HG03045 (cell line): ENCODE data around the gene CACNA1C.

Source experiments
- ATAC-seq: cut with Tn5 transposase; IDR thresholded peaks from one replicate; pipeline ENCODE4 v1.9.1; 2021; ENCODE audit warnings: mild to moderate bottlenecking, moderate library complexity; ENCODE audit not compliant: unreplicated experiment

CACNA1C gene

GRCh38 chr12:2492236-2492635 is 439.4 kb downstream of the CACNA1C start:
- ATAC-seq: no peak

DNA sequence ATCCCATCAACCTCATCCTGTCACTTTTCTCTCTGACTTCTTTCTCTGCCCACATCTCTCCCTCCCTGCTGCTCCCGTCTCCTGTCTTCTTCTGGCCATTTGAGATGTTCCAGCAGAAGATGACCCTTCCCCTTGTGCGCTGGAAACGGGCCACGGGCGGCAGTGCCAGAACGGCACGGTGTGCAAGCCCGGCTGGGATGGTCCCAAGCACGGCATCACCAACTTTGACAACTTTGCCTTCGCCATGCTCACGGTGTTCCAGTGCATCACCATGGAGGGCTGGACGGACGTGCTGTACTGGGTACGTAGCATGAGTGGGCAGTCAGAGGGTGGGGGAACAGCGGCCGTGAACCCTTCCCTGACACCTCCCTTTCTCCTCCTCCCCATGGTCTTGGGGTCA is 440.3 kb downstream of the CACNA1C start:
- ATAC-seq: no peak

- ATAC-seq: no peak
These were observed 441.9 kb downstream of the CACNA1C start for GRCh38 chr12:2494486-2495192.

DNA sequence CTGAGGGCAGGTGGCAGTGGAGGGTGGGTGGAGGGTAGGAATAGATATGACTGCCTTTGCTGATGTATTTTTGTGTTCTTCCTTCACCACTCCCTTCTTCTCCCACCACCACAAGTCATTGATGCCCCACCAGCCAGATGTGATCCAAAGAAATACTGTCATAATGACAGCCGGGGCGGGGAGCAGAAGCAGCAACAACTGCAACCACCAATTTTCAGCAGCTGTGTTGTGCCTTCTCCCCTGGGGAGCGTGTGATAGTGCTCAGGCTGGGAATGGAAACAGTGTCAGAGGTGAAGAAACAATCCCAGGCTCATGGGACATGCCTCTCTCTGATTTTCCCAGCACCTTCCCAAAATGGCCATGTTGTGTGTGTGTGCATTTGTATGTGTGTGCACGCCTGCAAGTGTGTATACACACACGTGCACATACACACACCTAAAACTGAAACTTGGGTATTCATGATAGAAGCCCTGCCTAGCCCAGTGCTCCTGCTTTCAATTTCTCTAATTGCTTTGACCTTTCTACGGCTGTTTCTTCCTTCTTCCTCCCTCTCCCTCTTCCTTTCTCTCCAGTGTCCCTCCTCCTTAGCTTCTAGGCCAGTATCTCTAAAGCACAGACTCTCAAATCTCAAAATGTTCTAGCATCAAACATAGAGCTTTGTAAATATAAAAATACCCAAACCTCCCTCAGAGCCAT is 442.8 kb downstream of the CACNA1C start:
- no peak for ATAC-seq

DNA sequence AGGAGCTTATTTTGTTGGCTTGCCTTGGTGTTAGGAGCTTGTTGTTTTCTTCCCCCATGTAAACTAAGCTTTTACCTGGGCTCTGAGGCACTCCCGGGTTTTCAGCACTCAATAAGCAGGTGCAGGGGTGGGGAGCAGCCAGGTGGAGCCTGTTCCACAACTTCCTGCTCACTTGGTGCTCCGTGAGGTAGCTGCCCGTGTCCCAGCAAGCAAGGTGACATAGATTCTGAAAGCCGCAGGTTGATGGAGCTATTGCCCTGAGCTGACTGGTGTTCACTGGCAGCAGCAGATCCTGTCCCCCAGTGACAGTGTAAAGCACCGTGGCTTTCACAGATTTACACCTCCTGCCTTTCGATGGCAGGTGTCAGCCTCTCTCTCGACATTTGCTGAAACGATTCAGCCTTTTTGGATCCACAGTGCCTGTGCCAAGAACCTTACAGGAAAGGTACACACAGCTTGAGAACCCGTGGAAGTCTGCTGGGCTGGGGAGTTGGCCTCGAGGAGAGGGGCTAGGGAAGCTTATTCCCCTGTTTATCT is 446.2 kb downstream of the CACNA1C start:
- no peak for ATAC-seq

- ATAC-seq: no peak
These were observed 448.8 kb downstream of the CACNA1C start for GRCh38 chr12:2501464-2502191.

- ATAC-seq: no peak
These were observed 450.2 kb downstream of the CACNA1C start for GRCh38 chr12:2503036-2503435.

- no peak for ATAC-seq
These were observed 451.0 kb downstream of the CACNA1C start for GRCh38 chr12:2503762-2504161.

DNA sequence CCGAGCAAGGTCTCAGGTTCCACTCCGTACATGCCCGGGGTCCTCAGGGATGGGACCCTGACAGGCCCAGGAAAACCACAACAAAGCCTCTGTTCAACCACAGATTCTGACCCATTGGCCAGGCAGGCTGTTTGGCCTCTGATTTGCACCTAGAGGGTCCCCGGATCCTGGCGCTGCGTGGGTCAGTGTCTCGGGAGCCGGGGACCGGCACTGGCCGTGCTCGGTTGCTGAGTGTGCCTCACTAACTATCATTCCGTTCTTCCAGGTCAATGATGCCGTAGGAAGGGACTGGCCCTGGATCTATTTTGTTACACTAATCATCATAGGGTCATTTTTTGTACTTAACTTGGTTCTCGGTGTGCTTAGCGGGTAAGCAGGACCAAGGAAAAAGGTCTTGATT is 451.8 kb downstream of the CACNA1C start:
- no peak for ATAC-seq

DNA sequence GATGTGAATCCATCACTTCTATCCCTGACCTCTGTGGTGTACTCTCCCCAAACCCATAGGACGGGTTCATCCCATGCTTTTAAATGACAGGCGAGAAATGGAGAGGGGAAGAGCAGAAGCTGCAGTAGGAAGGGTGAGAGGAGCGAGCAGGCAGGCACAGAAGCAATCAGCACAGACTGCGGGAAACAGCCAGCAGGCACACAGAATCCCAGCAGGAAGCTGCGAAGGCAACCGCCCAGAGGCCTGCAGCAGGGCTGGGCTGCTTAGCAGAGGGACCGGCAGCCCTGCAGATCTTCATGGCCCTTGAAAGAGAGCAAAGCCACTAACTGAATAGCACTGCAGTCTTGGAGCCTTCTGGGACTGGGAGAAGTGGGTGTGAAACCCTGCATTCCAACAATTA is 455.0 kb downstream of the CACNA1C start:
- no peak for ATAC-seq

DNA sequence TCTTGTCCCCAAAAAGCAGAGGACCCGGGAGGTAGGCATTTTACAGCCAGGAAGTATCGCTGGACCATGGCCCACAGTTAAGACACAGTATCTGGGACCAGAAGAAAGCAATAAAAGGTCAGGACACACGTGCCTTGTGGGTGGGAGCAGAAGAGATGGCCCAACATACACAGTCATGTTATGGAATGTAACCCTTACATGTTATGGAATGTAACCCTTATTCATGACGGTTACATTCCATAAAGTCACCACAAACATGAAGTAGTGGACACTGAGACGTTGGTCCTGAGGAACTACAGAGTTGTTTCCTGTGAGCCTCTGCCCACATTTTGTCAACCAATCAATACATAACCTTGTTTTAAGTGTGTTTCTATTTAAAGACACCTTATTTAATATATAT is 456.4 kb downstream of the CACNA1C start:
- ATAC-seq: no peak

DNA sequence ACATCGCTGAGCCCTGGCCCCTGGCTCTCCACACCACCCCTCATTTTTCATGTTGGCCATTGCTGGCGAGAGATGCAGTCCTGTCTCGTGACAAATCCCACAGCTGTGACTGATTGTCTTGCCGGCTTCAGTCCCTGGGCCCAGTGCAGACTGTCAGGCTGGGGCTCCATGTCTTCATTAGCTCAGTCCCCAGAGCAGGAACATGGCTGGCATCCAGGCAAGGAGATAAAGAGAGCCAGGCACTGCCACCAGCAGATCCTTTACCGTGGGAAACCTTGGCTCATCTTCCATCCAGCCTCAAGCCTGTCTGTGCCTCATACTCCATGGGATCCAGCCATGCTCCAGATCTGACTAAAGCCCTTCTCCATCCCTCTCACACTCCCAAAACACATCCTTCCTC is 457.3 kb downstream of the CACNA1C start:
- ATAC-seq: no peak

GRCh38 chr12:2513141-2514037 is 460.6 kb downstream of the CACNA1C start:
- ATAC-seq: no peak

- ATAC-seq: no peak
These were observed 461.2 kb downstream of the CACNA1C start for GRCh38 chr12:2514038-2514340.

GRCh38 chr12:2520722-2521246 is 468.0 kb downstream of the CACNA1C start:
- ATAC-seq: no peak

DNA sequence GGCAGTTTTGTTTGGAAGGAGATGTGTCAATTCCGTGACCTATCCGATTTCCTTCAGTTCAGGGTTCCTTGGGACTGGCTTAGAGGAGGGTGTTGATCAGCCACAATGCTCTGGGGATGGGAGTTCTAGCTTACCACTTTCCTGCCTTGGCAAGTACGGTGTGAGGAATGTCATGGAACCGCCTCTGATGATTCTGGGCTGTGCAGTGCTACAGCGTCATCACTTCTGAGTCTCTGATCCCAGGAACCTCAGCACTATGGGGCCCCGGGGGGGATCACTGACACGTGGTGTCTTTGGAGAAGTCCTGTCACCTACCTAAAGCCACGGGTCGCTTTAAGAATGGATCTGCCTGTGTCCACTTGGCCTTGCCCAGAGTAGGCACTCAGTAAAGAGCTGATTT is 470.5 kb downstream of the CACNA1C start:
- ATAC-seq: no peak

- no peak for ATAC-seq
These were observed 471.1 kb downstream of the CACNA1C start for GRCh38 chr12:2523844-2524243.

GRCh38 chr12:2526371-2526770 is 473.6 kb downstream of the CACNA1C start:
- no peak for ATAC-seq

- ATAC-seq: no peak
These were observed 475.2 kb downstream of the CACNA1C start for GRCh38 chr12:2528001-2528400.

DNA sequence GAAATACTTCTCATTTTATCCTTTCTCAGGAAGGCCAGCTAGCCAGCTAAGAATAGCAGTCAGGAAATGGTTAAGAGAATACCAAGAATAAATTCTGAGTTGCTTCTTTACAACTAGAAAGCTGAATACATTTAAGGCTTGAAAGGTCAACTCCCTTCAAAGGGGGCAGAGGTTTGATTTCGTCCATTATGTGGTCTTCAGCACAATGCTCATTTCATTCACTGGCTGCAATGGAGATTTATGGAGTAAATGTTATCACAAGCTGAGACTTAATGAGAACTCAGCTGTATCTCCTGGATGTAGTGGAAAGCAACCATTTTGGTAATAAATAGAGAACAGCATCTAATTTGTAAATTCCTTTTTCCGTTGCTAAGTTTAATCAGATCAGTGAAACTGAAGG is 477.0 kb downstream of the CACNA1C start:
- ATAC-seq: no peak

- ATAC-seq: no peak
These were observed 478.6 kb downstream of the CACNA1C start for GRCh38 chr12:2531371-2531770.
